ENCODE data around the gene LAMB4. TPM values are rescaled to one million over a fixed set of nuclear protein-coding genes. Genes with fewer than 3 reads are reported as not detected.
A peak's percentile ranks its signal among the peaks of the same experiment; 100 is the strongest.

LAMB4 gene
- total and polyA plus RNA-seq, 2 of the 4 experiments (the other 2 are of a cell fraction): 0.12 to 0.18 TPM

DNA sequence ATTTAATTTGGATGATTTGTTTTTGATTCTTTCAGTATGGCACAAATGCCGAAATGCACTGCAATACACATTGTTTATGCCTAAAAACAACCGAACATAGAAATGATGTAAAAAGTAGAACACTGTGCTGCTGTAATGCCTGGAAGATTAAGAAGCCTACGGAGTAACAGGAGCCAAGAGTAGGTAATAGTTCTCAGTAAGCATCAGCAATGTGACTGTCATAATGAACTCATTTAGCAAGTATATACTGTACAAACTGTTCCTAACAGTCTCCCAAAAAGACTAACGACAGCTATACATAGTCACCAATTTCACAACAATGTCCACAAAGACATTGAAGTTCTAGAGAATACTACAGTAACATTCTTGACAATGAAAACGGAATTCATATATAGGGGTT, 19.0 kb upstream of the LAMB4 start:
- no TSS peak for BruUV-seq (replicated peaks)

More for the DNA sequence above, 19.0 kb upstream of the LAMB4 start:
- no peaks in the 10 kb centered on the region for H3K27me3 ChIP-seq (ENCODE audit: control insufficient read depth, insufficient read depth, low read length)
- DNase-seq (no peak), ATAC-seq (ENCODE audit: low read depth) (peak; percentile 7)
- H2AFZ ChIP-seq (replicated peaks; ENCODE audit: low read length, poor library complexity): no peak overlapping the region
- no peak overlapping the region for H3K27ac ChIP-seq (ENCODE audit: insufficient read depth, low read length)
- H4K5ac ChIP-seq (ENCODE audit: low read depth, low read length): no peak overlapping the region
- no peak overlapping the region for H3K4ac ChIP-seq (ENCODE audit: low read depth, low read length)
- no peak overlapping the region for H3K14ac ChIP-seq (replicated peaks; ENCODE audit: low read depth, low read length)
- CTCF ChIA-PET: no interaction called here
- no peak overlapping the region for H2AK9ac ChIP-seq (replicated peaks; ENCODE audit: low read depth, low read length, poor library complexity)
- H3K4me3 ChIP-seq (ENCODE audit: insufficient read depth, low read depth, low read length): no peak overlapping the region
- H3K79me1 ChIP-seq (ENCODE audit: low read depth in 1 of 2, low read length in 2 of 2): no peaks in the 10 kb centered on the region
- POLR2A ChIA-PET (ENCODE audit: unreplicated experiment): interaction anchor here (1.5 kb wide), 1 partner anchor 146 kb away, joined by 4 read pairs; the partner anchor contains the start of gene LAMB1
- H3K36me3 ChIP-seq (ENCODE audit: control insufficient read depth, insufficient read depth, low read length): no peaks in the 10 kb centered on the region
- no peak overlapping the region for H3K9ac ChIP-seq (ENCODE audit: low read depth, low read length)
- no peak for TF ChIP-seq ELK1 (IDR thresholded peaks at IDR 0.05; ENCODE audit: borderline replicate concordance, low read depth, low read length)
- no peak for TF ChIP-seq POLR2A (IDR thresholded peaks at IDR 0.05; ENCODE audit: low read depth, low read length)
- TF ChIP-seq FOS (IDR thresholded peaks at IDR 0.05; ENCODE audit: low read depth, low read length): no peak
- TF ChIP-seq MAFK (IDR thresholded peaks at IDR 0.05; ENCODE audit: low read depth, low read length): no peak
- TF ChIP-seq CTCF (conservative IDR thresholded peaks at IDR 0.05; ENCODE audit: low read depth, low read length): no peak
- TF ChIP-seq MXI1 (IDR thresholded peaks at IDR 0.05; ENCODE audit: borderline replicate concordance, low read depth, low read length): no peak
- no peak for TF ChIP-seq SMC3 (IDR thresholded peaks at IDR 0.05; ENCODE audit: low read depth, low read length)
- no peak for TF ChIP-seq BHLHE40 (IDR thresholded peaks at IDR 0.05; ENCODE audit: low read depth, low read length)
- TF ChIP-seq RFX5 (IDR thresholded peaks at IDR 0.05; ENCODE audit: low read depth, low read length): no peak
- TF ChIP-seq RAD21 (IDR thresholded peaks at IDR 0.05; ENCODE audit: low read length): no peak
- no peak for TF ChIP-seq CHD1 (IDR thresholded peaks at IDR 0.05; ENCODE audit: low read depth, low read length)
- TF ChIP-seq, protein P1, sequence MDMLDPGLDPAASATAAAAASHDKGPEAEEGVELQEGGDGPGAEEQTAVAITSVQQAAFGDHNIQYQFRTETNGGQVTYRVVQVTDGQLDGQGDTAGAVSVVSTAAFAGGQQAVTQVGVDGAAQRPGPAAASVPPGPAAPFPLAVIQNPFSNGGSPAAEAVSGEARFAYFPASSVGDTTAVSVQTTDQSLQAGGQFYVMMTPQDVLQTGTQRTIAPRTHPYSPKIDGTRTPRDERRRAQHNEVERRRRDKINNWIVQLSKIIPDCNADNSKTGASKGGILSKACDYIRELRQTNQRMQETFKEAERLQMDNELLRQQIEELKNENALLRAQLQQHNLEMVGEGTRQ (IDR thresholded peaks at IDR 0.05; ENCODE audit: low read depth, low read length): no peak
- no peak for TF ChIP-seq NFE2L2 (IDR thresholded peaks at IDR 0.05; ENCODE audit: low read depth, low read length)
- TF ChIP-seq MAZ (IDR thresholded peaks at IDR 0.05; ENCODE audit: borderline replicate concordance, low read depth, low read length): no peak
- TF ChIP-seq RCOR1 (IDR thresholded peaks at IDR 0.05; ENCODE audit: insufficient replicate concordance, low read length): no peak
- TF ChIP-seq CEBPB (IDR thresholded peaks at IDR 0.05; ENCODE audit: low read depth, low read length): no peak
- no peak overlapping the region for H3K18ac ChIP-seq (ENCODE audit: low read depth, low read length)
- dilution Hi-C loops (cut with HindIII; ENCODE audit: low sequenced_read_pairs, unreplicated experiment) (loop anchor here (25.0 kb wide), 1 partner anchor 137 kb away; the partner anchor contains the start of gene LAMB1), in situ Hi-C loops (cut with MboI; ENCODE audit: low sequenced_read_pairs) (loop anchor here (25.0 kb wide), 1 partner anchor 412 kb away; the partner anchor contains the start of gene CBLL1), intact Hi-C loops (cut with micrococcal nuclease) (loop anchor here (5.0 kb wide), 3 partner anchors 167 to 687 kb away; partner anchors contain the start of gene CBLL1)
- no peak overlapping the region for H3K56ac ChIP-seq (ENCODE audit: extremely low read depth, insufficient read depth, low read length)
- no peaks in the 10 kb centered on the region for H4K20me1 ChIP-seq (ENCODE audit: insufficient read depth, low read length)
- no peak overlapping the region for H4K8ac ChIP-seq (ENCODE audit: low read depth in 2 of 2, low read length in 2 of 2)
- H4K91ac ChIP-seq (ENCODE audit: insufficient read depth, low read depth, low read length): no peak overlapping the region
- H2BK15ac ChIP-seq (ENCODE audit: low read depth, low read length): 0 out of 3 replicates have a peak overlapping the region, but pooled peaks have one; percentile 26
- H3K23ac ChIP-seq (ENCODE audit: low read depth, low read length): no peak overlapping the region
- H2BK20ac ChIP-seq (ENCODE audit: low read depth, low read length): no peak overlapping the region
- no CpG with 5 or more reads among the region's 5 CpGs for WGBS, 2 experiments (ENCODE audit: extremely low coverage in 2 of 2, insufficient read length in 1 of 2)
- H2BK5ac ChIP-seq (ENCODE audit: low read depth, low read length, poor library complexity, severe bottlenecking): no peak overlapping the region
- H2AK5ac ChIP-seq (ENCODE audit: low read depth, low read length): no peak overlapping the region
- H3K4me1 ChIP-seq (ENCODE audit: control insufficient read depth, insufficient read depth, low read length): peaks cover 2% of the 10 kb centered on the region; the same call in 1 of the 2 replicates
- H3K4me2 ChIP-seq (ENCODE audit: low read depth, low read length): no peak overlapping the region
- H3K9me1 ChIP-seq (ENCODE audit: insufficient read depth, low read length): no peaks in the 10 kb centered on the region
- H2BK120ac ChIP-seq (ENCODE audit: low read depth, low read length): no peak overlapping the region
- no peaks in the 10 kb centered on the region for H3K9me3 ChIP-seq (ENCODE audit: control insufficient read depth, insufficient read depth, low read length)
